ENCODE results near the gene STK35. TPM values are rescaled to one million over a fixed set of nuclear protein-coding genes. Genes with fewer than 3 reads are reported as not detected.
"Not testable (repeated sequence)": the region's sequence is repeated elsewhere in the genome, so short reads cannot be mapped to it uniquely, and the experiment has no call there.

The STK35 gene
- total RNA-seq, 1 experiment from 2014 or later: 15.0 TPM

DNA sequence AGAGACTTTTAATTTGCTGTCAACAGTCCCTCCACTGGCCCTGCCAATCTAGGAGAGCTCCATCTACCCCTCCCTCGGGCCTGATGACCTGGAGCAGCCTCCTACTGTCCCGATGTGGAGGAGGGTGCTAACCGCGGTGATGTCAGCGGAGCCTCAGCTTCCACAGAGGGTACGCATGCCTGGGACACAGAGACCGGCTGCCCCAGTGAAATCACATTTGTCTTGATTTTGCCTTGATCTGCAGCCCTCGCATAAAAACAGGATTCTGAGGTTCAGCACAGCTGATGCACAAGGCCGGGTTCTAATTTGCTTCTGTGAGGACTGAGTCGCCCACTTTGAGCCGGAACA, 77.6 kb downstream of the STK35 start:
- peaks cover 6% of the 10 kb centered on the region; the same call in 1 of the 2 replicates for H3K27me3 ChIP-seq (replicated peaks)
- H3K27ac ChIP-seq: no peak overlapping the region
- no peaks in the 10 kb centered on the region for H3K4me1 ChIP-seq (replicated peaks)
- H3K9me3 ChIP-seq (replicated peaks): no peaks in the 10 kb centered on the region
- no peak overlapping the region for H3K4me3 ChIP-seq
- H3K36me3 ChIP-seq: no peaks in the 10 kb centered on the region
- no peak for DNase-seq (ENCODE audit: low read depth in 1 of 2, low spot score in 2 of 2)

- peaks cover 6% of the 10 kb centered on the region; the same call in 1 of the 2 replicates for H3K27me3 ChIP-seq (replicated peaks)
These were observed 78.3 kb downstream of the STK35 start for GRCh38 chr20:2179949-2180348.

DNA sequence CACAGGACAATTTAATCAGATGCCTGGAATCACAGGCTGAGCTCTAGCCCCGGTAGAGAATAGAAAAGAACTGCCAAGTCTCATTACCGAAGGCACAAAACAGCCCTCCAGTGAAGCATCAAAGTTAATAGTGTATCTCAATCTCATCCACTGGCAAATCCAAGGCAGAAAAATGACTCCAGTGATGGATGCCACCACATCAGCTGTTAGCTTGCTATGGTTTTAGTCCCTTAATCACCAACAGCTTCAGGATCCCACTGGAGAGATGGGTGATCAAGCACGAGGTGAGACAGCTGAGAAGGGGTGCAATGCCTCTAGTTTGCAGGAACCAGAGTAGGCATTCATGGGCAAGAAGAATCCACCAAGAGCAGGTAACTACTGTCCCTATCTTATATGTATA, 81.8 kb downstream of the STK35 start:
- DNase-seq (ENCODE audit: low read depth in 1 of 2, low spot score in 2 of 2): no peak
- H3K36me3 ChIP-seq: no peaks in the 10 kb centered on the region
- H3K9me3 ChIP-seq (replicated peaks): 0 out of 2 replicates have a peak, but pooled peaks cover 2% of the 10 kb centered on the region
- no peak overlapping the region for H3K4me3 ChIP-seq
- peaks cover 3% of the 10 kb centered on the region; the same call in 1 of the 2 replicates for H3K27me3 ChIP-seq (replicated peaks)
- H3K4me1 ChIP-seq (replicated peaks): no peaks in the 10 kb centered on the region
- H3K27ac ChIP-seq: no peak overlapping the region

More at GRCh38 chr20:2179949-2180348, 78.3 kb downstream of the STK35 start:
- H3K4me3 ChIP-seq: no peak overlapping the region
- H3K27ac ChIP-seq: no peak overlapping the region
- no peaks in the 10 kb centered on the region for H3K4me1 ChIP-seq (replicated peaks)
- H3K9me3 ChIP-seq (replicated peaks): no peaks in the 10 kb centered on the region
- no peak for DNase-seq (ENCODE audit: low read depth in 1 of 2, low spot score in 2 of 2)
- H3K36me3 ChIP-seq: no peaks in the 10 kb centered on the region

- H3K27ac ChIP-seq; H3K9me3 ChIP-seq (replicated peaks); H3K36me3 ChIP-seq; DNase-seq (ENCODE audit: low read depth in 1 of 2, low spot score in 2 of 2); H3K4me1 ChIP-seq (replicated peaks); H3K4me3 ChIP-seq; H3K27me3 ChIP-seq (replicated peaks): not testable (repeated sequence)
These were observed 83.3 kb downstream of the STK35 start for GRCh38 chr20:2184933-2185332.

DNA sequence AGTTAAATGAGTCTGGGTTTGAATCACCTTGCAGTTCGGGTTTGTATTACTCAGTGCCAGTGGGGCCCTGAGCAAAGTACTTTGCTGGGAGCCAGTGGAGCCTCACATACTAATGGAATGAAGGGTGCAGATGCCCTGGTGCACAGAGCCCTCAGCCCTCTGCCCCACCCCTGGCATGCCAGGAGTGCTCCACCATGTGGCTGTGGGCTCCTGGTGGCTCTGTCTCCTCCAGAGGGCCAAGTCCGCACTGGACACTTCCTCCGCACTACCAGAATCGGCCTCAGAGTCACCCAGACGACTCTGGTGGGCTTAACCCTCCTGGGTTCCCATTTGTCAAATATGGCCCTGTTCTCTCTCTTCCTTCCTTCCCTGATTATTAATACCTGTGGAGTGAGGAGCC, 94.0 kb downstream of the STK35 start:
- no peak overlapping the region for H3K27ac ChIP-seq
- no peak overlapping the region for H3K4me3 ChIP-seq
- DNase-seq (ENCODE audit: low read depth in 1 of 2, low spot score in 2 of 2): no peak
- H3K9me3 ChIP-seq (replicated peaks): no peaks in the 10 kb centered on the region
- no peaks in the 10 kb centered on the region for H3K4me1 ChIP-seq (replicated peaks)
- H3K27me3 ChIP-seq (replicated peaks): peaks cover 10% of the 10 kb centered on the region
- H3K36me3 ChIP-seq: no peaks in the 10 kb centered on the region

DNA sequence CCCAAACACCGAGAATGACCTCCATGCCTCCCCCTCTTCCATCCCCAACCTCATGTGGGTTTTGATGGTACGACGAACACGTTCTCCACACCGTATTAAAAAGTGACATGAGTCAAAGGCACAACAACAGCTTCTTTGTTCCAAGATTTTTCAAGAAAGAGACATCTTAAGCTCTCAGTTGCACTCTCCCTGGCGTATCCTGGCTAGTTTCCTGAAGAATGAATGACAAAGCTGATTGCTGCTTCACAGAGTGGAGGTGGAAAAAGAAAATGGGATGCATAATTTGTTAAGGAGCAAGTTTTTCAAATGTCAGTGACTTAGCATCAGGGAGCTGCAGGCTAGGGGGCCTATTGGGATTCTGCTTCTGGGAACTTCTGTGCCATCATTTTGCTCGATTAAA, 95.5 kb downstream of the STK35 start:
- DNase-seq (ENCODE audit: low read depth in 1 of 2, low spot score in 2 of 2): no peak
- H3K27me3 ChIP-seq (replicated peaks): peaks cover 10% of the 10 kb centered on the region
- H3K4me3 ChIP-seq: no peak overlapping the region
- H3K9me3 ChIP-seq (replicated peaks): no peaks in the 10 kb centered on the region
- no peak overlapping the region for H3K27ac ChIP-seq
- no peaks in the 10 kb centered on the region for H3K36me3 ChIP-seq
- H3K4me1 ChIP-seq (replicated peaks): no peaks in the 10 kb centered on the region

Other genes with a start within 250 kb of the STK35 start
- gene SIRPA, start 206.4 kb upstream of the STK35 start, total RNA-seq (2014; rRNA removed; shearing (Covaris generic)): 2.4 and 4.7 TPM in 2 replicates
- gene PDYN, start 107.8 kb upstream of the STK35 start, total RNA-seq (2014; rRNA removed; shearing (Covaris generic)): 0.05 TPM in 1 of 2 replicates, not detected in the other
- gene TGM3, start 194.2 kb downstream of the STK35 start, total RNA-seq (2014; rRNA removed; shearing (Covaris generic)): 4.2 and 5.3 TPM in 2 replicates